GM12874 (cell line): ENCODE data around the gene USP14.

Experiments
- CTCF ChIP-seq: IDR thresholded peaks from 2 replicates; pipeline ENCODE4 v1.5.1; 2011; ENCODE audit warnings: low read depth, mild to moderate bottlenecking, control low read depth, low read length, moderate library complexity; ENCODE audit not compliant: insufficient read depth

USP14 gene

GRCh38 chr18:255171-255570 lies 96.8 kb downstream of the USP14 start:
- no peak for TF ChIP-seq CTCF

- TF ChIP-seq CTCF, result no peak
Observed at GRCh38 chr18:260547-260946, 102.2 kb downstream of the USP14 start.

- no peak for TF ChIP-seq CTCF
Observed at GRCh38 chr18:261398-262073, 103.2 kb downstream of the USP14 start.
